ENCODE measurements around the gene MLN.

The MLN gene

GRCh38 chr6:33792981-33793380 is 10.8 kb downstream of the MLN start:
- peaks cover 5% of the 10 kb centered on the region for H3K4me1 ChIP-seq (ENCODE audit: insufficient read depth, low read length)
- no peaks in the 10 kb centered on the region for H3K9me3 ChIP-seq (ENCODE audit: low read length)
- no peaks in the 10 kb centered on the region for H3K36me3 ChIP-seq (ENCODE audit: insufficient read depth, low read length)
- no peak overlapping the region for H3K9ac ChIP-seq (ENCODE audit: low read length)
- H3K4me3 ChIP-seq (ENCODE audit: low read depth in 1 of 2, low read length in 2 of 2), result no peak overlapping the region
- H3K27ac ChIP-seq (ENCODE audit: low read depth, low read length), result no peak overlapping the region
- H3K27me3 ChIP-seq (ENCODE audit: control insufficient read depth in 1 of 2, insufficient read depth in 2 of 2, low read length in 2 of 2), result peaks cover 0 to 18% of the 10 kb centered on the region in 2 donors

GRCh38 chr6:33791620-33792019 is 12.2 kb downstream of the MLN start:
- Histone ChIP-seq H3K27me3 (ENCODE audit: control insufficient read depth in 1 of 2, insufficient read depth in 2 of 2, low read length in 2 of 2) (peaks cover 0 to 8% of the 10 kb centered on the region in 2 donors), H3K9me3 (ENCODE audit: low read length) (no peaks in the 10 kb centered on the region), H3K4me1 (ENCODE audit: insufficient read depth, low read length) (peaks cover 19% of the 10 kb centered on the region), H3K27ac (ENCODE audit: low read depth, low read length) (no peak overlapping the region), H3K4me3 (ENCODE audit: low read depth in 1 of 2, low read length in 2 of 2) (no peak overlapping the region), H3K36me3 (ENCODE audit: insufficient read depth, low read length) (no peaks in the 10 kb centered on the region), H3K9ac (ENCODE audit: low read length) (no peak overlapping the region)

- peaks cover 26% of the 10 kb centered on the region for H3K4me1 ChIP-seq (ENCODE audit: insufficient read depth, low read length)
- H3K9ac ChIP-seq (ENCODE audit: low read length), result no peak overlapping the region
- peaks cover 7% of the 10 kb centered on the region for H3K36me3 ChIP-seq (ENCODE audit: insufficient read depth, low read length)
- H3K27me3 ChIP-seq (ENCODE audit: control insufficient read depth in 1 of 2, insufficient read depth in 2 of 2, low read length in 2 of 2), result peaks cover 0 to under 1% of the 10 kb centered on the region in 2 donors
- no peaks in the 10 kb centered on the region for H3K9me3 ChIP-seq (ENCODE audit: low read length)
- no peak overlapping the region for H3K4me3 ChIP-seq (ENCODE audit: low read depth in 1 of 2, low read length in 2 of 2)
- H3K27ac ChIP-seq (ENCODE audit: low read depth, low read length), result no peak overlapping the region
Observed at GRCh38 chr6:33790910-33791309, 12.9 kb downstream of the MLN start.

- H3K9ac ChIP-seq (ENCODE audit: low read length), result no peak overlapping the region
- no peak overlapping the region for H3K27ac ChIP-seq (ENCODE audit: low read depth, low read length)
- H3K9me3 ChIP-seq (ENCODE audit: low read length), result no peaks in the 10 kb centered on the region
- H3K36me3 ChIP-seq (ENCODE audit: insufficient read depth, low read length), result peaks cover 12% of the 10 kb centered on the region
- no peak overlapping the region for H3K4me3 ChIP-seq (ENCODE audit: low read depth in 1 of 2, low read length in 2 of 2)
- peaks cover 31% of the 10 kb centered on the region for H3K4me1 ChIP-seq (ENCODE audit: insufficient read depth, low read length)
- no peaks in the 10 kb centered on the region for H3K27me3 ChIP-seq (ENCODE audit: control insufficient read depth in 1 of 2, insufficient read depth in 2 of 2, low read length in 2 of 2)
Observed at GRCh38 chr6:33790379-33790778, 13.4 kb downstream of the MLN start.

- Histone ChIP-seq H3K27ac (ENCODE audit: low read depth, low read length) (no peak overlapping the region), H3K9ac (ENCODE audit: low read length) (no peak overlapping the region)
Observed at GRCh38 chr6:33789550-33789895, 14.3 kb downstream of the MLN start.

GRCh38 chr6:33788694-33789549 is 14.9 kb downstream of the MLN start, which contains the start of gene LEMD2:
TSS of gene LEMD2 (minus strand) at chr6:33789130. CDS start at chr6:33789116, 14 bp downstream.
- Histone ChIP-seq H3K27me3 (ENCODE audit: control insufficient read depth in 1 of 2, insufficient read depth in 2 of 2, low read length in 2 of 2) (no peaks in the 10 kb centered on the region), H3K9me3 (ENCODE audit: low read length) (no peaks in the 10 kb centered on the region), H3K4me3 (ENCODE audit: low read depth in 1 of 2, low read length in 2 of 2) (peak within 1 kb of the TSS; percentile 60 to 88), H3K36me3 (ENCODE audit: insufficient read depth, low read length) (peaks cover 18% of the 10 kb centered on the region), H3K9ac (ENCODE audit: low read length) (peak within 1 kb of the TSS; percentile 89), H3K4me1 (ENCODE audit: insufficient read depth, low read length) (peaks cover 39% of the 10 kb centered on the region), H3K27ac (ENCODE audit: low read depth, low read length) (peak within 1 kb of the TSS; percentile 94)

More at GRCh38 chr6:33789550-33789895, 14.3 kb downstream of the MLN start:
- peaks cover 39% of the 10 kb centered on the region for H3K4me1 ChIP-seq (ENCODE audit: insufficient read depth, low read length)
- no peaks in the 10 kb centered on the region for H3K9me3 ChIP-seq (ENCODE audit: low read length)
- peak overlapping the region; percentile 52 to 88 for H3K4me3 ChIP-seq (ENCODE audit: low read depth in 1 of 2, low read length in 2 of 2)
- peaks cover 15% of the 10 kb centered on the region for H3K36me3 ChIP-seq (ENCODE audit: insufficient read depth, low read length)
- no peaks in the 10 kb centered on the region for H3K27me3 ChIP-seq (ENCODE audit: control insufficient read depth in 1 of 2, insufficient read depth in 2 of 2, low read length in 2 of 2)

GRCh38 chr6:33787954-33788693 is 15.7 kb downstream of the MLN start:
- Histone ChIP-seq H3K9ac (ENCODE audit: low read length) (peak overlapping the region; percentile 89), H3K4me1 (ENCODE audit: insufficient read depth, low read length) (peaks cover 39% of the 10 kb centered on the region), H3K27ac (ENCODE audit: low read depth, low read length) (peak overlapping the region; percentile 94), H3K4me3 (ENCODE audit: low read depth in 1 of 2, low read length in 2 of 2) (peak overlapping the region; percentile 60 to 88), H3K36me3 (ENCODE audit: insufficient read depth, low read length) (peaks cover 26% of the 10 kb centered on the region), H3K9me3 (ENCODE audit: low read length) (no peaks in the 10 kb centered on the region), H3K27me3 (ENCODE audit: control insufficient read depth in 1 of 2, insufficient read depth in 2 of 2, low read length in 2 of 2) (no peaks in the 10 kb centered on the region)

- H3K9me3 ChIP-seq (ENCODE audit: low read length), result no peaks in the 10 kb centered on the region
- H3K27ac ChIP-seq (ENCODE audit: low read depth, low read length), result peak overlapping the region; percentile 94
- H3K9ac ChIP-seq (ENCODE audit: low read length), result peak overlapping the region; percentile 89
- no peaks in the 10 kb centered on the region for H3K27me3 ChIP-seq (ENCODE audit: control insufficient read depth in 1 of 2, insufficient read depth in 2 of 2, low read length in 2 of 2)
- peak overlapping the region; percentile 60 to 88 for H3K4me3 ChIP-seq (ENCODE audit: low read depth in 1 of 2, low read length in 2 of 2)
- H3K4me1 ChIP-seq (ENCODE audit: insufficient read depth, low read length), result peaks cover 39% of the 10 kb centered on the region
- H3K36me3 ChIP-seq (ENCODE audit: insufficient read depth, low read length), result peaks cover 33% of the 10 kb centered on the region
Observed at GRCh38 chr6:33787346-33787953, 16.4 kb downstream of the MLN start.

- no peaks in the 10 kb centered on the region for H3K27me3 ChIP-seq (ENCODE audit: control insufficient read depth in 1 of 2, insufficient read depth in 2 of 2, low read length in 2 of 2)
- H3K9ac ChIP-seq (ENCODE audit: low read length), result peak overlapping the region; percentile 89
- peaks cover 40% of the 10 kb centered on the region for H3K36me3 ChIP-seq (ENCODE audit: insufficient read depth, low read length)
- peaks cover 39% of the 10 kb centered on the region for H3K4me1 ChIP-seq (ENCODE audit: insufficient read depth, low read length)
- no peak overlapping the region for H3K27ac ChIP-seq (ENCODE audit: low read depth, low read length)
- no peak overlapping the region for H3K4me3 ChIP-seq (ENCODE audit: low read depth in 1 of 2, low read length in 2 of 2)
- H3K9me3 ChIP-seq (ENCODE audit: low read length), result no peaks in the 10 kb centered on the region
Observed at GRCh38 chr6:33786736-33787135, 17.1 kb downstream of the MLN start.

GRCh38 chr6:33785778-33786177 is 18.0 kb downstream of the MLN start:
- H3K27me3 ChIP-seq (ENCODE audit: control insufficient read depth in 1 of 2, insufficient read depth in 2 of 2, low read length in 2 of 2), result no peaks in the 10 kb centered on the region
- peak overlapping the region; percentile 89 for H3K9ac ChIP-seq (ENCODE audit: low read length)
- H3K27ac ChIP-seq (ENCODE audit: low read depth, low read length), result peak overlapping the region; percentile 17
- no peak overlapping the region for H3K4me3 ChIP-seq (ENCODE audit: low read depth in 1 of 2, low read length in 2 of 2)
- H3K4me1 ChIP-seq (ENCODE audit: insufficient read depth, low read length), result peaks cover 39% of the 10 kb centered on the region
- no peaks in the 10 kb centered on the region for H3K9me3 ChIP-seq (ENCODE audit: low read length)
- peaks cover 45% of the 10 kb centered on the region for H3K36me3 ChIP-seq (ENCODE audit: insufficient read depth, low read length)

GRCh38 chr6:33784787-33785186 is 19.0 kb downstream of the MLN start:
- no peak overlapping the region for H3K27ac ChIP-seq (ENCODE audit: low read depth, low read length)
- peaks cover 39% of the 10 kb centered on the region for H3K4me1 ChIP-seq (ENCODE audit: insufficient read depth, low read length)
- no peak overlapping the region for H3K9ac ChIP-seq (ENCODE audit: low read length)
- H3K4me3 ChIP-seq (ENCODE audit: low read depth in 1 of 2, low read length in 2 of 2), result no peak overlapping the region
- no peaks in the 10 kb centered on the region for H3K27me3 ChIP-seq (ENCODE audit: control insufficient read depth in 1 of 2, insufficient read depth in 2 of 2, low read length in 2 of 2)
- H3K9me3 ChIP-seq (ENCODE audit: low read length), result no peaks in the 10 kb centered on the region
- peaks cover 55% of the 10 kb centered on the region for H3K36me3 ChIP-seq (ENCODE audit: insufficient read depth, low read length)

Data from muscle layer of colon (tissue), 2 donors.